ENCODE measurements around the gene RBM23.

RBM23 gene

DNA sequence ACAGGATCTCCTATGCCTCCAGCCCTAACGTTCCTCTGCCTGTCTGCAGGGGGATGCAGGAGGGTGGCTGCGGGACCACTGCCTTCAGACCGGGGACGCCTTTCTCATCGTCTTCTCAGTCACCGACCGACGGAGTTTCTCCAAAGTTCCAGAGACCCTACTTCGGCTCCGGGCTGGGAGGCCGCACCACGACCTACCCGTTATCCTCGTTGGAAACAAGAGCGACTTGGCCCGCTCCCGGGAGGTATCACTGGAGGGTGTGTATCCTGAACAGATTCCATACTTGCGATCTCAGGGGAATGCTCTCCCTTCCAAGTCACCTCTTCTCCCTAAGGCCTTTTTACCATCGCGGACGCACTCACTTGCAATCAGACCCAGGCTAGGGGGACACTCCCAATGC lies 33.0 kb downstream of the RBM23 start:
- DNase-seq (ENCODE audit: low read depth): no peak

GRCh38 chr14:22884738-22885523 lies 34.0 kb downstream of the RBM23 start:
- no peak for DNase-seq (ENCODE audit: low read depth)

- DNase-seq (ENCODE audit: low read depth): no peak
These were observed 34.7 kb downstream of the RBM23 start for GRCh38 chr14:22884076-22884737.

- no peak for DNase-seq (ENCODE audit: low read depth)
These were observed 35.6 kb downstream of the RBM23 start, which contains the start of gene REM2 for GRCh38 chr14:22883173-22883976. TSS of gene REM2 (plus strand) at chr14:22883222. CDS start at chr14:22883288, 66 bp downstream.

- no peak for DNase-seq (ENCODE audit: low read depth)
These were observed 36.3 kb downstream of the RBM23 start for GRCh38 chr14:22882529-22883172.

GRCh38 chr14:22882064-22882463 lies 36.9 kb downstream of the RBM23 start:
- DNase-seq (ENCODE audit: low read depth): no peak

DNA sequence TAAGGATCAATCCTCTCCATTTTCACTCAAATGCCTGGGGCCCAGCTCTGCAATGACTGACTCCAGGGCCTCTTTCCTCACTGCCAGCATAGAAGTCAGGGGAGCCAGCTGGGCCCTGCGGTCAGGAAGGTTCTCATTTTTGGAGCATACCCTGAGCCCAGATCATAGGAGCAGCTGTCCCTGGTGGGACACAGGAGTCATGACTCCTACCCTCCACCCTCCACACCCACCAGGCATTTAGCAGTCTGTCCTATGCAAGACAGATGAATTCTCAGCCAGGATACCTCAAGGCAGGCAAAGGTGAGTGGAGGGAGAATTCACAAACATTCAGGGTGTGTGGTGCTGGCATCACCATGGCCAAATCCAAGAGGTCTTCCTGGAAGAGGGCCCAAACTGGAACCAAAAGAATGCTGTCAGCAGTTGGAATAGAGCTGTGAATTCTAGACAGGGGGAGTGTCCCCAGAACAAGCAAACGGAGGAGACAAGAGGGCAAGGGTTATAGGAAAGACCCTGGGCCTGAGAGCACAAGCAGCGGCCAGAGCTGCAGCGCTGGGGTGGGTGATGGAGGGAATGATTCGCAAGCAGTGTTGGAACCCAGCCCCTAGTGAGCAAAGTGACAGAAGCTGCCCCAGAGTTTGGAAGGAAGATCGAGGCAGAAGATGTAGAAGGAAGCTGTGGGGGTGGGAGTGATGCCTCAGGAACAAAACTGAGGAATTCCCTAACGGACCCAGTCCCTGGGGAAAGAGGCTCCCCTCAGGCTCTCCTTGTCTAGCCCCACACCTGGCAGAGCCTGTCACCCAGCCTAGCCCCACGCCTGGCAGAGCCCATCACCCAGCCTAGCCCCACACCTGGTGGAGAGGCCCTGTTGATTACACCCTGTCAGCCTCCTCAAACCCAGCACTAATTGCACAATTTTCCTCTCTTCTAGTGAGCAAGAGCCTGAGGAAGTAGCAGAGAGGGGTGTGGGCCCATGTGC lies 40.4 kb downstream of the RBM23 start:
- no peak for DNase-seq (ENCODE audit: low read depth)

DNA sequence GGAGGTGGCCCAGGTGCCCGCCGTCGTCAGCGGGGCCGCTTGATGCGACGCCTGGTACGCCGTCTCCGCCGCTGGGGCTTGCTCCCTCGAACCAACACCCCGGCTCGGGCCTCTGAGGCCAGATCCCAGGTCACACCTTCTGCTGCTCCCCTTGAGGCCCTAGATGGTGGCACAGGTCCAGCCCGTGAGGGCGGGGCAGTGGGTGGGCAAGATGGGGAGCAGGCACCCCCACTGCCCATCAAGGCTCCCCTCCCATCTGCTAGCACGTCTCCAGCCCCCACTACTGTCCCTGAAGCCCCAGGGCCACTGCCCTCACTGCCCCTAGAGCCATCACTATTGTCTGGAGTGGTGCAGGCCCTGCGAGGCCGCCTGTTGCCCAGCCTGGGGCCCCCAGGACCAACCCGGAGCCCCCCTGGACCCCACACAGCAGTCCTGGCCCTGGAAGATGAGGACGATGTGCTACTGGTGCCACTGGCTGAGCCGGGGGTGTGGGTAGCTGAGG lies 41.9 kb downstream of the RBM23 start:
- no peak for DNase-seq (ENCODE audit: low read depth)

DNA sequence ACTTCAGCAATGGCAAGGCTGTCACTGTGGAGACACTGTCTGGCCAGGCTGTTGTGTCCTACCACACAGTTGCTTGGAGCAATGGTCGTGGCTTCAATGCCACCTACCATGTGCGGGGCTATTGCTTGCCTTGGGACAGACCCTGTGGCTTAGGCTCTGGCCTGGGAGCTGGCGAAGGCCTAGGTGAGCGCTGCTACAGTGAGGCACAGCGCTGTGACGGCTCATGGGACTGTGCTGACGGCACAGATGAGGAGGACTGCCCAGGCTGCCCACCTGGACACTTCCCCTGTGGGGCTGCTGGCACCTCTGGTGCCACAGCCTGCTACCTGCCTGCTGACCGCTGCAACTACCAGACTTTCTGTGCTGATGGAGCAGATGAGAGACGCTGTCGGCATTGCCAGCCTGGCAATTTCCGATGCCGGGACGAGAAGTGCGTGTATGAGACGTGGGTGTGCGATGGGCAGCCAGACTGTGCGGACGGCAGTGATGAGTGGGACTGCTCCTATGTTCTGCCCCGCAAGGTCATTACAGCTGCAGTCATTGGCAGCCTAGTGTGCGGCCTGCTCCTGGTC lies 43.1 kb downstream of the RBM23 start:
- no peak for DNase-seq (ENCODE audit: low read depth)

DNA sequence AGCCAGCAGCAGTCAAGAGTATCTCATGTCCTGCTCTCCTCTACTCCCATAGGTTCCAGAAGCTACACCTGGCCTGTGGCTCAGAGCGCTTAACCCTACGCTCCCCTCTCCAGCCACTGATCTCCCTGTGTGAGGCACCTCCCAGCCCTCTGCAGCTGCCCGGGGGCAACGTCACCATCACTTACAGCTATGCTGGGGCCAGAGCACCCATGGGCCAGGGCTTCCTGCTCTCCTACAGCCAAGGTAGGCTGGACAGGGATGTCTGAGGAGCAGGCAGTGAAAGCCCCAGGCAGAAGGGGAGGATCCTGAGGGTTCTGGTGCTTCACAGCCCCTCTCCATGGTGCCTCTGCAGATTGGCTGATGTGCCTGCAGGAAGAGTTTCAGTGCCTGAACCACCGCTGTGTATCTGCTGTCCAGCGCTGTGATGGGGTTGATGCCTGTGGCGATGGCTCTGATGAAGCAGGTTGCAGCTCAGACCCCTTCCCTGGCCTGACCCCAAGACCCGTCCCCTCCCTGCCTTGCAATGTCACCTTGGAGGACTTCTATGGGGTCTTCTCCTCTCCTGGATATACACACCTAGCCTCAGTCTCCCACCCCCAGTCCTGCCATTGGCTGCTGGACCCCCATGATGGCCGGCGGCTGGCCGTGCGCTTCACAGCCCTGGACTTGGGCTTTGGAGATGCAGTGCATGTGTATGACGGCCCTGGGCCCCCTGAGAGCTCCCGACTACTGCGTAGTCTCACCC lies 43.8 kb downstream of the RBM23 start:
- no peak for DNase-seq (ENCODE audit: low read depth)

DNA sequence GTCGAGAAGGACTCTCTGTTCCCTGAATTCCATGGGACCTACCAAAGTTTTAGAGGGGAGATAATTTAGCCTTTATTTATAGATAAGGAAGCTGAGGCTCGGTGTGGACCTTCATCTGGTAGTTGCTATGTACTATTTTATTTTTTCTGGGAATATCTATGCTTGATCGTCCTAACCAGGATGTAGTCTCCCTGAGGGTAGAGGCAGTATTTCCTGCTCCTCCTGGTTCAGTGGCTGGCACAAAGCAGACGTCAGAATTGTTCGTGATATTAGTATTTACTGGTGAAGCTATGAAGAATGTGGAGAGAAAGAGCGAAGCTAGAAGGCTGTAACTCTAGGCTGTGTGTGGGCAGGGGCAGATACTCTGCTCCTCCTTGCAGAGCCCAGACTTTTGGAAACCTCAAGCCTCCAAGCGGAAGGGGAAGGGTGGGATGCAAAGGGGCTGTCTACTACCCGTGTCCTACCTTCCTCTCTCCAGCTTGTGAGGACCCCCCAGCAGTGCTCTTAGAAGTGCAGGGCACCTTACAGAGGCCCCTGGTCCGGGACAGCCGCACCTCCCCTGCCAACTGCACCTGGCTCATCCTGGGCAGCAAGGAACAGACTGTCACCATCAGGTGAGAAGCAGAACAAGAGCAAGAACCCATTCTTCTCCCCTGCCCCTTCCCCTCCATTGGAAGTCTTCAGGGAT lies 46.0 kb downstream of the RBM23 start:
- no peak for DNase-seq (ENCODE audit: low read depth)

DNA sequence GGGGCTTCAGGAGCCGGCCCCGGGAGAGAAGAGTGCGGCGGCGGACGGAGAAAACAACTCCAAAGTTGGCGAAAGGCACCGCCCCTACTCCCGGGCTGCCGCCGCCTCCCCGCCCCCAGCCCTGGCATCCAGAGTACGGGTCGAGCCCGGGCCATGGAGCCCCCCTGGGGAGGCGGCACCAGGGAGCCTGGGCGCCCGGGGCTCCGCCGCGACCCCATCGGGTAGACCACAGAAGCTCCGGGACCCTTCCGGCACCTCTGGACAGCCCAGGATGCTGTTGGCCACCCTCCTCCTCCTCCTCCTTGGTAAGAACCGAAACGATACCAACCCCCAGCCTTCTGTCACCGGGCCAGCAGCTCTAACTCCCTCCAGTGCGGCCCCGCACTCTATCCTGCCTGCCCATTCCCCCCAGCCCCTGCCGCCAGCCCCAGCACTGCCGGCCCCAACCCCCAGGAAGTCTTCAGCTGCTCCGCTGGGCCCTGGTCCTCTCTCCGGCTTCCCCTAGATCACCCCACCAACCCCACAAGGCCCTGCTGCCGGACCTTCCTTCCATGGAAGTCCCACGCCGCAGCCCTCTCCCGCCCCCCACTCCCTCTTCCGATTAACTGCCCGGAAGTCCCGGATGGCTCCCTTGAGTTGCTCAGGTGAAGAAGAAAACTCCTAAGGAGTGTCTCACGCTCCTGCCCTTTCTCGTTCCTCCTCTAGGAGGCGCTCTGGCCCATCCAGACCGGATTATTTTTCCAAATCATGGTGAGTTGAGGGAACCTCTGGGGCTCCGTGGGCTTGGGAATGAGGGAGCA lies 46.7 kb downstream of the RBM23 start:
- DNase-seq (ENCODE audit: low read depth): peak; percentile 59

DNA sequence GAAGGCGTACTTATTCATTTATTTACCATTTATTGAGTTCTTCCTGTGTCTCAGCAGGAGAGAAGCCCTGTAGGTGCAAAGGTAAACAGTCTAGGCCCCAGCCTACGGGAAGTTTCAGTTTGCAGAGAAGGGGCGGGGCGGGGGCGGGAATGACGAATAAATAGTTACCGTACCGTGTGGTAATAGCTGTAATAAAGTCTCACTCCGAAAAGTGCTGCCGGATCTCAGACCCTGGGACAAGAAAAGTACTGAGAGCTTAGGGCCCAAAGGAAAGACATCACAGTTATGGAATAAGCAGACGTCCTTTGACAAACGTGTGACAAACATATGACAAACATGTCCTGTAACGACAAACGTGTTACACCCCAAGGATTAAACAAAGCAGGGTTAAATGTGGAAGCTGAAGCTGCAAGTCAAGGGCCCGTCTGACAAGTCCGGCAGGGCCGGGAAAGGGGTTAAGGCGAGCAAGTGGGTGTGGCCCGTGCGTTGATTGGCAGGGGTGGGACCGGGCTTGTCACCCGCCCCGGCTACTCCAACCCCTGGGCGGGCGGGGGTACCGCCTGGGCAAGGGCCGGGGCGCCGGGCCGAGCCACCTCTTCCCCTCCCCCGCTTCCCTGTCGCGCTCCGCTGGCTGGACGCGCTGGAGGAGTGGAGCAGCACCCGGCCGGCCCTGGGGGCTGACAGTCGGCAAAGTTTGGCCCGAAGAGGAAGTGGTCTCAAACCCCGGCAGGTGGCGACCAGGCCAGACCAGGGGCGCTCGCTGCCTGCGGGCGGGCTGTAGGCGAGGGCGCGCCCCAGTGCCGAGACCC lies 47.5 kb downstream of the RBM23 start, which contains the start of gene LRP10:
Gene LRP10, plus strand, starts transcription at position 517 of the 809 bp plus-strand sequence. CDS start 564 bp downstream, outside the sequence.
- DNase-seq (ENCODE audit: low read depth): peak; percentile 55

- no peak for DNase-seq (ENCODE audit: low read depth)
These were observed 48.1 kb downstream of the RBM23 start for GRCh38 chr14:22870811-22871223.

- DNase-seq (ENCODE audit: low read depth): no peak
These were observed 52.1 kb downstream of the RBM23 start for GRCh38 chr14:22866874-22867273.

DNA sequence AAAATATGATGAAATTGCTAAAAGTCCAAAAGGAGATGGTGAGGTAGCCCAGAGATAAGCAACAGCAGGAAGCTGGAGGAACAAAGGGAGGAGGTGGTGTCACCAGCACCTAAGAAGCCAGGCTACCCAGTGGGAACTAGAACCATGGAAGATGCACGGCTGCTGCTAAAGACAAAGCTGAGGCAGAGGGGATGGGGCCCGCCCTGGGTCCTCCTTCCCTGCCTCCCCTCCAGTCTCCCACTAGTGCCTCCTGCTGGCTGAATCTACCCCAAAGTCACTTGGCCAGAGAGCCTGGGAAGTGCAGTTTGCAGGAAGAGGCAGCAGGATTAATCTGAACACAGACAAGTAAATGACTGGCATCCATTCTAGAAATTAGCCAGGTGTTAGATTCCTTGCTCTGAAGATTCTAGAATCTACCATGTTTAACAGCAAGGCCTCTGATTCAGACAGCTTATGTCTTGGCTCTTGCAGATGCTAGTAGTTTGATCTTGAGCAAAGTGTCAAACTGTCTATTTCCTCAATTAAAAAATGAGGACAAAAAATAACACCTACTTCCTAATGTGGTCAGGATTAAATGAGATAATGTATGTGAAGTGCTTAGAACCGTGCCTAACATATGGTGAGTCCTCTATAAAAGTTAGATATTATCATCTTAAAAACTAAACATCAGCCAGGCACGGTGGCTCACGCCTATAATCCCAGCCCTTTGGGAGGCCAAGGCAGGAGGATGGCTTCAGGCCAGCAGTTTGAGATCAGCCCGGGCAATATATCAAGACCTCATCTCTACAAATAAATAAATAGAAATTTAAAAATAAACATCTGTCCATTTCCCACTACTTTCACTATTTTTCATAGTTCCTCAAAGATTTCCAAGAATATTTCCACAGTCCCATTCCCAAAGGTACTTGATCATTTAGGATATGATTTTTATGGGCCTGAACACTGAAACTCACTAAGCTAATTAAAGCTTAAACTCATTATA lies 53.2 kb downstream of the RBM23 start:
- no peak for DNase-seq (ENCODE audit: low read depth)
